ENCODE measurements around the gene SERTAD2.

The SERTAD2 gene

GRCh38 chr2:64586054-64586453, 67.7 kb downstream of the SERTAD2 start:
- DNase-seq (ENCODE audit: low read depth in 2 of 2): no peak

DNA sequence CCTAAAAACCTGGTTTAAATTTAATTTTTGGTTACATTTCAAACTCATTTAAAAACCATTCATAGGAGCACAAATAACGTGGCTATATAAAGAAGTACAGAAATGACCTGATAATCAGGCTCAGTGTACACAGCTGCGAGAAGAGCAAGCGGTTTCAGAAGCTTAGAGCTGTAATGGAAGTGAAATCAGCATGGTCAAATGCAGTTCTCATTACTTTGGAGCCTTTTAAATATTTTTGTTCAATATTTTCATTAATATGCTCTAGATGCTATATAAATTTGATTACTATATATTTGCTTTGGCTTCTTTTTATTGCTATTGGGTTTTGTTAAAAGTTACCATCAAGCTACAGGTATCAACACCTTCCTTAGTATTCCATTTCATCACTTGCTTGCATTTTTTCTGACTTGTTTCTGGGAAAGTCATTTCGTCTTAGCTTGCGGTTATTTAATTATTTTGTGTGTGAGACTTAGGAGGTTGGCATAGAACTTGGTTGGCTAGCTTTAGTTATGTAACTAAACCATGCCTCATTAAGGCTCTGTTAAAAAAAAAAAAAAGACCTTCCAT, 70.9 kb downstream of the SERTAD2 start:
- no peak for DNase-seq (ENCODE audit: low read depth in 2 of 2)

DNA sequence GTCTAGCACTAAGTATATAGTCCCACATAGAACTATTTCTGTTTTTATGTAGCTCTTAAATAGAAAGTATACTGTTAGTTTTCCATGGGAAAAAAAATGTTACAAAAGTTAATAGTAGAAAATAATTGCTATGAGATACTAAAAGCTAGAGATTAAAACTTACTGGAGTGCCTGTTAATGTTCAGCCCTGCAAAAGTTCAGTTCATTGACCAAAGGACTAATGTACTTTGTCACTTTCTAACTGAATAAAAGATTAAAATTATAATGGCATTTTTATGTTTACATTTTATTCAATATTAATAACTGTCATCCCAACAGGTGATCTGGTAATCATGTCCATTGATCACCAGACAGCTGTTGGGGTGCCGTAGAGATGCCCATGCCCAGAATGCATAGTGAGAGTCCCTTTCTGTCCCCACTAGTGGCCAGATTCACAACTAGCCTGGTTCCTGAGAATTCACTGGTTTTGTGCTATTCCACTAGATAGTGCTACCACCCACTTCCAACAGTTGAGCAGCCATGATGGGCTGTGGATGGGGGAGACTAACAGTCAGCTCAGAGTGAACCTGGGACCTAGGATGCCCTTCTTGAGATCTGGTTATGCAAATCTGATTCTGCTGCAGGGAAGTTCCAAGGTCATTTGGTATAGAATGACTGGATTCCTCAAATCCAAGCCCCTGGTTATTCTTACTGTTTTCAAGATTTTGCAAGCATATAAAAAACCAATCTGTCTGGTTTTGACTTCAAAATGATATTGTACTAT, 71.8 kb downstream of the SERTAD2 start:
- DNase-seq (ENCODE audit: low read depth in 2 of 2): no peak
